ENCODE results near the gene MCRIP1. TPM values are rescaled to one million over a fixed set of nuclear protein-coding genes. Genes with fewer than 3 reads are reported as not detected.

The MCRIP1 gene
- total RNA-seq, 1 experiment from 2014 or later, result 159 TPM

- DNase-seq (ENCODE audit: low spot score), result no peak
Measured at GRCh38 chr17:81805707-81806460, 27.2 kb downstream of the MCRIP1 start.

- no peak for DNase-seq (ENCODE audit: low spot score)
Measured at GRCh38 chr17:81804559-81805399, 28.3 kb downstream of the MCRIP1 start.

- DNase-seq (ENCODE audit: low spot score), result no peak
Measured at GRCh38 chr17:81803728-81804558, 29.1 kb downstream of the MCRIP1 start, which contains the start of gene GCGR. TSS of gene GCGR (plus strand) at chr17:81804150. CDS start at chr17:81809019, 4,869 bp downstream.

DNA sequence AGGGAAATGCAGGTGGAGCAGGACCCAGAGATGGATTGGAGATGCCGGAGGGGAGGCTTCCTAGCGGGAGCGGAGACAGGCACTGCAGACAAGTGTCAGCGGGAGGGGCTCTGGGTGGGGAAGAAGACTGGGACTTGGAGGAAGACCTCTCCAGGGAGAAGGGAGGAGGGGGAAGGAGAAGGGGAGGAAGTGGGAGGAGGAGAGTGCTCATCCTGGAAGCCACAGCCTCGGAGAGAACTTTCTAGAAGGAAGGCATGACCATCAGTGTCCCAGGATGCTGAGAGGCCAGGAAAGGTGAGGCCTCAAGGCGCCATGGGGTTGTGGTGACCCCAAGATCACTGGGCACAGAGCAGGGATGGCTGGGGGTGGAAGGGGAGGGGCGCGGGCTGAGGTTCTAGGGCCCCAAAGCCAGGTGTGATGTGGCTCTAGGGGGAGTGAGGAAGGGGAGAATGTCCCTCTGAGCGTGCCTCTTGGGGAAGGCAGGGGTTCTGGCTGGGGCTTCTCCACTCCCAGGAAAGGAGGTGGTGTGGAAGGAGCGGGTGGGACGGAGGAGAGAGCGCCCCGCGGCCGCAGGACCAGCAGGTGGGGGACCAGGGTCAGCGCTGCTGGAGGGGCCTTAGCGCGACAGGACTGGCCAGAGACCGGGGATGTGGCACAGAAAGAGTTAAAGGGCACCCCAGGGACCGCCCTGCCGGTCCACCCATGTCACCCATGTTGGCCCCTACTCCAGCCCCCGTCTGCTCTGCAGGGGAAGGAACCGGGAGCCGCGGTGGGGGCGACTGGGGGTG is 30.0 kb downstream of the MCRIP1 start:
- no peak for DNase-seq (ENCODE audit: low spot score)

DNA sequence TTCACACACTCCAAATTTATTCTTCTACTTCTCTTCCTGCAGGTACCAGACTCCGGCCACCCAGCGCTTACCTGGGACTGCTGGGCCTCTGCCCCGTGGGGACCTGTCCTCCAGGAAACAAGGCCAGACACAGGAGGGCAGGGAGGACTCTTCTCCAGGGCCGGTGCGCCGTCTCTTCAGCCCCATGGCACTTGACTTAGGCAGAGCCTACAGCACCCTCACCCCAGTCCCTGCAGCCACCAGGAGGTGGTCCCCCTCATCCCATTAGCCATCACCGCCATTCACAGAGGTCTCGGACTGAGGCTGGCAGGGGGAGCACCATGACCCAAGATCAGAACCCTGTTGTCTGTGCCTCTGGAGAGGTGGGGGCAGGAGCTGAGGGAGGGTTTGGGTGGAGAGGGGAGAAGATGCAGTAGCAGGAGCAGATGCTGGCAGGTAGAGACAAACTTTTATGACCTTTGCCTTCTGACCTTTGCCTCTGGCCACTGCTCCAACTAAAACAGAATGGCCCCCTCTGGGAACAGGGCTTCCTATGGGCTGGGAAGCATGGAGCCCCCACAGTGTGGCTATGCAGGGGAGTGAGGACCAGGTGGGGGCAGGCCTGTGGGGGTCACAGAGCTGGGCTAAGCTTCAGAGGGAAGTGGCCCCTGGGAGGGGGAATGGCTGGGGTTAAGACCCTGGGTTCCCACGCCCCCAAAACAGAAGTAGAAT is 30.9 kb downstream of the MCRIP1 start:
- no peak for DNase-seq (ENCODE audit: low spot score)

- no peak for DNase-seq (ENCODE audit: low spot score)
Measured at GRCh38 chr17:81801327-81801726, 31.8 kb downstream of the MCRIP1 start.

- DNase-seq (ENCODE audit: low spot score), result peak; percentile 67
Measured at GRCh38 chr17:81794509-81794908, 38.6 kb downstream of the MCRIP1 start.

DNA sequence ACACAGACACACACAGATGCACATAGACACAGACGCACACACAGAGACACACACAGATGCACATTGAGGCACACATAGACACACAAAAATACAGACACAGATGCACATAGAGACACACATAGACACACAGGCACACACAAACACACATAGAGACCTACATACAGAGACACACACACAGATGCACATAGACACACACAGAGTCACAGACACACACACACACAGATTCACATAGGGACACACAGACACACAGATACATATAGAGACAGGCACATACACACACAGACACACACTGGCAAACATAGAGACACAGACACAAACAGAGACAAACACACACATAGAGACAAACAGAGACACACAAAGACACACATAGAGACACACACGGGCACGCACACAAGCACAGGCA is 39.0 kb downstream of the MCRIP1 start:
- no peak for DNase-seq (ENCODE audit: low spot score)

DNA sequence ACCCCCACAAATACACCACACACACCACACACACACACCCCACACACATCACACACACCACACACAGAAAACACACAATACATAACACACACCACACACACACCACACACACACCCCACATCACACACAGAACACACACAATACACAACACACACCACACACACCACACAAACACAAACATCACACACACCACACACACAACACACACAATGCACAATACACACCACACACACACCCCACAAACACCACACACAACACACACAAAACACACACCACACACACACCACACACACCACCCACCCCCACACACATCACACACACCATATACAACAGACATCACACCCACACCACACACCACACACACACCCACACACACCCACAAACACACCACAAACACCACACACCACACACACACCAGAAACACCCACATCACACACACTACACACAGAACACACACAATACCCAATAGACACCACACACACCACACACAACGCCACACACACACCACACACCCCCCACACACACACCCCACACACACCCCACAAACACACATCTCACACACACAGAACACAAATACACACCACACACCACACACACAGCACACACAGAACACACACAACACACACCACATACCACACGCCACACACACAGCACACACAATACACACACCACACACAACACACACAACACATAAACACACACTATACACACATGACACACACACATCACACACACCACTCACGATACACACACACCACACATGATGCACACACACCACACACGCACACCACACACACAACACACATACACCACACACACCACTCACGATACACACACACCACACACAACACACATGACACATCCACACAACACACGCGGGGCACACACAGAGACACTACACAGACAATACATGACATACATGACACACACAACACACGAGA is 40.1 kb downstream of the MCRIP1 start:
- DNase-seq (ENCODE audit: low spot score), result no peak

Other genes with a start within 250 kb of the MCRIP1 start
- 81.9 and 94.2 TPM in 2 replicates for gene NPLOC4, start 196.2 kb downstream of the MCRIP1 start, total RNA-seq (2014; rRNA removed; shearing (Covaris generic))
- 0.10 and 0.29 TPM in 2 replicates for gene TSPAN10, start 196.1 kb downstream of the MCRIP1 start, total RNA-seq (2014; rRNA removed; shearing (Covaris generic))
- gene PDE6G, start 176.7 kb downstream of the MCRIP1 start, total RNA-seq (2014; rRNA removed; shearing (Covaris generic)), result 0.68 TPM in 1 of 2 replicates, not detected in the other
- 97.8 and 104 TPM in 2 replicates for gene OXLD1, start 166.7 kb downstream of the MCRIP1 start, total RNA-seq (2014; rRNA removed; shearing (Covaris generic))
- gene CCDC137, start 166.6 kb downstream of the MCRIP1 start, total RNA-seq (2014; rRNA removed; shearing (Covaris generic)), result 33.8 and 33.9 TPM in 2 replicates
- 36.5 and 39.7 TPM in 2 replicates for gene ARL16, start 149.5 kb downstream of the MCRIP1 start, total RNA-seq (2014; rRNA removed; shearing (Covaris generic))
- 177 and 183 TPM in 2 replicates for gene HGS, start 149.3 kb downstream of the MCRIP1 start, total RNA-seq (2014; rRNA removed; shearing (Covaris generic))
- gene MRPL12, start 129.9 kb downstream of the MCRIP1 start, total RNA-seq (2014; rRNA removed; shearing (Covaris generic)), result 72.5 and 88.4 TPM in 2 replicates
- gene SLC25A10, start 121.0 kb downstream of the MCRIP1 start, total RNA-seq (2014; rRNA removed; shearing (Covaris generic)), result 199 and 209 TPM in 2 replicates
- 0.71 and 2.2 TPM in 2 replicates for gene GCGR, start 29.1 kb downstream of the MCRIP1 start, total RNA-seq (2014; rRNA removed; shearing (Covaris generic))
- 2.4 and 3.0 TPM in 2 replicates for gene PPP1R27, start 1.8 kb upstream of the MCRIP1 start, total RNA-seq (2014; rRNA removed; shearing (Covaris generic))
- gene P4HB, start 27.2 kb upstream of the MCRIP1 start, total RNA-seq (2014; rRNA removed; shearing (Covaris generic)), result 1,172 and 1,253 TPM in 2 replicates
- 312 and 331 TPM in 2 replicates for gene ARHGDIA, start 38.0 kb upstream of the MCRIP1 start, total RNA-seq (2014; rRNA removed; shearing (Covaris generic))
- 482 and 502 TPM in 2 replicates for gene ALYREF, start 58.3 kb upstream of the MCRIP1 start, total RNA-seq (2014; rRNA removed; shearing (Covaris generic))
- 222 and 256 TPM in 2 replicates for gene ANAPC11, start 58.4 kb upstream of the MCRIP1 start, total RNA-seq (2014; rRNA removed; shearing (Covaris generic))
- gene NPB, start 68.9 kb upstream of the MCRIP1 start, total RNA-seq (2014; rRNA removed; shearing (Covaris generic)), result 2.4 and 3.2 TPM in 2 replicates
- 163 and 167 TPM in 2 replicates for gene PCYT2, start 78.1 kb upstream of the MCRIP1 start, total RNA-seq (2014; rRNA removed; shearing (Covaris generic))
- gene SIRT7, start 84.9 kb upstream of the MCRIP1 start, total RNA-seq (2014; rRNA removed; shearing (Covaris generic)), result 101 and 121 TPM in 2 replicates
- 42.8 and 45.5 TPM in 2 replicates for gene MAFG, start 94.4 kb upstream of the MCRIP1 start, total RNA-seq (2014; rRNA removed; shearing (Covaris generic))
- gene PYCR1, start 104.0 kb upstream of the MCRIP1 start, total RNA-seq (2014; rRNA removed; shearing (Covaris generic)), result 255 and 273 TPM in 2 replicates
- not detected in 2 replicates for gene MYADML2, start 113.9 kb upstream of the MCRIP1 start, total RNA-seq (2014; rRNA removed; shearing (Covaris generic))
- 1.3 and 2.0 TPM in 2 replicates for gene NOTUM, start 127.9 kb upstream of the MCRIP1 start, total RNA-seq (2014; rRNA removed; shearing (Covaris generic))
- gene ASPSCR1, start 144.3 kb upstream of the MCRIP1 start, total RNA-seq (2014; rRNA removed; shearing (Covaris generic)), result 66.6 and 85.0 TPM in 2 replicates
- gene CENPX, start 189.6 kb upstream of the MCRIP1 start, total RNA-seq (2014; rRNA removed; shearing (Covaris generic)), result 297 and 339 TPM in 2 replicates
- gene LRRC45, start 190.0 kb upstream of the MCRIP1 start, total RNA-seq (2014; rRNA removed; shearing (Covaris generic)), result 83.2 and 88.4 TPM in 2 replicates
- 68.7 and 71.3 TPM in 2 replicates for gene RAC3, start 198.4 kb upstream of the MCRIP1 start, total RNA-seq (2014; rRNA removed; shearing (Covaris generic))
- 167 and 221 TPM in 2 replicates for gene DCXR, start 204.4 kb upstream of the MCRIP1 start, total RNA-seq (2014; rRNA removed; shearing (Covaris generic))
- gene RFNG, start 218.5 kb upstream of the MCRIP1 start, total RNA-seq (2014; rRNA removed; shearing (Covaris generic)), result 49.5 and 52.6 TPM in 2 replicates
- gene GPS1, start 218.6 kb upstream of the MCRIP1 start, total RNA-seq (2014; rRNA removed; shearing (Covaris generic)), result 281 and 295 TPM in 2 replicates
- gene DUS1L, start 232.5 kb upstream of the MCRIP1 start, total RNA-seq (2014; rRNA removed; shearing (Covaris generic)), result 320 and 339 TPM in 2 replicates

All from HT-29 (cell line).